ENCODE measurements around the gene SRM.
"Not testable (repeated sequence)": the region's sequence is repeated elsewhere in the genome, so short reads cannot be mapped to it uniquely, and the experiment has no call there.

The SRM gene

GRCh38 chr1:11044849-11045427 is 14.9 kb downstream of the SRM start:
- DNase-seq (ENCODE audit: low read depth): no peak

- DNase-seq (ENCODE audit: low read depth): no peak
These were observed 15.6 kb downstream of the SRM start for GRCh38 chr1:11044086-11044848.

- no peak for DNase-seq (ENCODE audit: low read depth)
These were observed 16.6 kb downstream of the SRM start for GRCh38 chr1:11042995-11043874.

GRCh38 chr1:11042065-11042464 is 17.8 kb downstream of the SRM start:
- no peak for DNase-seq (ENCODE audit: low read depth)

GRCh38 chr1:11041048-11041447 is 18.8 kb downstream of the SRM start:
- DNase-seq (ENCODE audit: low read depth): no peak

- DNase-seq (ENCODE audit: low read depth): not testable (repeated sequence)
These were observed 19.8 kb downstream of the SRM start for GRCh38 chr1:11040105-11040429.

GRCh38 chr1:11039351-11040104 is 20.3 kb downstream of the SRM start:
- no peak for DNase-seq (ENCODE audit: low read depth)

GRCh38 chr1:11037740-11038182 is 22.1 kb downstream of the SRM start:
- peak; percentile 63 for DNase-seq (ENCODE audit: low read depth)

GRCh38 chr1:11037019-11037739 is 22.6 kb downstream of the SRM start:
- not testable (repeated sequence) for DNase-seq (ENCODE audit: low read depth)

GRCh38 chr1:11031624-11032262 is 28.1 kb downstream of the SRM start:
- no peak for DNase-seq (ENCODE audit: low read depth)

- no peak for DNase-seq (ENCODE audit: low read depth)
These were observed 29.0 kb downstream of the SRM start for GRCh38 chr1:11030865-11031264.

GRCh38 chr1:11028018-11028417 is 31.8 kb downstream of the SRM start:
- no peak for DNase-seq (ENCODE audit: low read depth)

- no peak for DNase-seq (ENCODE audit: low read depth)
These were observed 32.5 kb downstream of the SRM start for GRCh38 chr1:11027316-11027715.

GRCh38 chr1:11026903-11027302 is 32.9 kb downstream of the SRM start:
- no peak for DNase-seq (ENCODE audit: low read depth)

GRCh38 chr1:11026052-11026451 is 33.8 kb downstream of the SRM start:
- DNase-seq (ENCODE audit: low read depth): no peak

GRCh38 chr1:11025618-11026017 is 34.2 kb downstream of the SRM start:
- DNase-seq (ENCODE audit: low read depth): no peak

GRCh38 chr1:11024874-11025203 is 35.0 kb downstream of the SRM start:
- DNase-seq (ENCODE audit: low read depth): no peak

GRCh38 chr1:11024154-11024873 is 35.5 kb downstream of the SRM start:
- DNase-seq (ENCODE audit: low read depth): no peak

GRCh38 chr1:11023201-11023600 is 36.6 kb downstream of the SRM start:
- DNase-seq (ENCODE audit: low read depth): no peak

- no peak for DNase-seq (ENCODE audit: low read depth)
These were observed 39.8 kb downstream of the SRM start for GRCh38 chr1:11019971-11020370.
